HepG2 (cell line): ENCODE measurements around the gene CD109.

Experiments used
- EP300 ChIP-seq, 3 experiments: sonication (generic) in 1 of 3; formaldehyde crosslinking in 1 of 3; IDR thresholded peaks; 2 replicates each; pipeline versions ENCODE4 v1.5.1 to v1.6.1; 2011 to 2020; ENCODE audit warnings: low read depth in 2 of 3, low read length in 2 of 3, borderline replicate concordance in 1 of 3, improper control_type of control experiment in 1 of 3, mild to moderate bottlenecking in 1 of 3, missing genetic modification reagents in 1 of 3, moderate library complexity in 1 of 3
- EZH2 ChIP-seq: conservative IDR thresholded peaks from 2 replicates; pipeline ENCODE4 v1.6.1; 2012; ENCODE audit warnings: mild to moderate bottlenecking, low read depth, low read length, moderate library complexity
- GABPA ChIP-seq, 2 experiments: IDR thresholded peaks; 2 replicates each; pipeline ENCODE4 v1.6.1; 2011 to 2016; ENCODE audit warnings: low read depth in 2 of 2, low read length in 1 of 2, missing biosample characterization in 1 of 2, missing genetic modification characterization in 1 of 2
- NFIC ChIP-seq: IDR thresholded peaks from 2 replicates; pipeline ENCODE4 v1.6.1; 2012; ENCODE audit warnings: mild to moderate bottlenecking, low read length, inconsistent platforms
- POLR2AphosphoS2 ChIP-seq: IDR thresholded peaks from 2 replicates; pipeline ENCODE4 v1.6.1; 2011; ENCODE audit warnings: low read depth, low read length, improper control_type of control experiment
- SIX4 ChIP-seq: sonication (generic); formaldehyde crosslinking; IDR thresholded peaks from 2 replicates; pipeline ENCODE4 v1.4.0; 2020; ENCODE audit warnings: missing genetic modification reagents
- ZNF768 ChIP-seq: sonication (generic); formaldehyde crosslinking; IDR thresholded peaks from 2 replicates; pipeline ENCODE4 v1.4.0; 2020; ENCODE audit warnings: missing genetic modification reagents
- TF ChIP-seq, protein P1 (sequence below): IDR thresholded peaks from 2 replicates; pipeline ENCODE4 v1.6.1; 2012; ENCODE audit warnings: inconsistent platforms
- TF ChIP-seq, protein P2 (sequence below): sonication (generic); formaldehyde crosslinking; IDR thresholded peaks from one replicate; pipeline ENCODE4 v1.5.1; 2020; ENCODE audit warnings: mild to moderate bottlenecking, missing genetic modification reagents; ENCODE audit errors: not compliant biosample characterization

DNA sequence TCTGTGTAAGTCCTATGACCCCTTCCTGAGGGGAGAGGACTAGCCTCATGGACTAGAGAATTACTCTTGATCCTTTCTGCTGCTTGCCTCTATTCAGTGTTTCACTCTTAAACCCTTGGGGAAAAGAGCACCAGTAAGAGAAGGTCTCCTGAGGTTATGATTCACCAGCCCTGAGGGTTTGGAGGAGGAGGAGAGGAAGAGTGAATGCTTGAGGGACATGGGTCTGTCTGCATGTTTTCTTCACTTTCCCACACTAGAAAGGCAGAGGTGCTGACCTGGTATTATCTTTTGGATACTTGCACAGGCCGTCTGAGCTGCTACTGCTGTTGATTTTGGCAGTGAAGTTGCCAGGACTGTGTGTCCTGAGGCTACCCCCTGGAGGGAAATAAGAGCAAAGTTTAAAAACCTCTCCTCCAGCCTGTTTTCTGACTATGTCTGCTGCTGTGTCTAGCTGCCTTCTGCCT is 78.3 kb downstream of the CD109 start:
- TF ChIP-seq GABPA (IDR thresholded peaks at IDR 0.05; ENCODE audit: low read depth, low read length): no peak
- no peak for TF ChIP-seq GABPA (CRISPR knock-in tag; IDR thresholded peaks at IDR 0.05; ENCODE audit: low read depth)
- TF ChIP-seq NFIC: no peak
- TF ChIP-seq, protein P1, sequence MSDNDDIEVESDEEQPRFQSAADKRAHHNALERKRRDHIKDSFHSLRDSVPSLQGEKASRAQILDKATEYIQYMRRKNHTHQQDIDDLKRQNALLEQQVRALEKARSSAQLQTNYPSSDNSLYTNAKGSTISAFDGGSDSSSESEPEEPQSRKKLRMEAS: no peak
- TF ChIP-seq SIX4: no peak
- TF ChIP-seq EZH2: no peak
- TF ChIP-seq, protein P2, sequence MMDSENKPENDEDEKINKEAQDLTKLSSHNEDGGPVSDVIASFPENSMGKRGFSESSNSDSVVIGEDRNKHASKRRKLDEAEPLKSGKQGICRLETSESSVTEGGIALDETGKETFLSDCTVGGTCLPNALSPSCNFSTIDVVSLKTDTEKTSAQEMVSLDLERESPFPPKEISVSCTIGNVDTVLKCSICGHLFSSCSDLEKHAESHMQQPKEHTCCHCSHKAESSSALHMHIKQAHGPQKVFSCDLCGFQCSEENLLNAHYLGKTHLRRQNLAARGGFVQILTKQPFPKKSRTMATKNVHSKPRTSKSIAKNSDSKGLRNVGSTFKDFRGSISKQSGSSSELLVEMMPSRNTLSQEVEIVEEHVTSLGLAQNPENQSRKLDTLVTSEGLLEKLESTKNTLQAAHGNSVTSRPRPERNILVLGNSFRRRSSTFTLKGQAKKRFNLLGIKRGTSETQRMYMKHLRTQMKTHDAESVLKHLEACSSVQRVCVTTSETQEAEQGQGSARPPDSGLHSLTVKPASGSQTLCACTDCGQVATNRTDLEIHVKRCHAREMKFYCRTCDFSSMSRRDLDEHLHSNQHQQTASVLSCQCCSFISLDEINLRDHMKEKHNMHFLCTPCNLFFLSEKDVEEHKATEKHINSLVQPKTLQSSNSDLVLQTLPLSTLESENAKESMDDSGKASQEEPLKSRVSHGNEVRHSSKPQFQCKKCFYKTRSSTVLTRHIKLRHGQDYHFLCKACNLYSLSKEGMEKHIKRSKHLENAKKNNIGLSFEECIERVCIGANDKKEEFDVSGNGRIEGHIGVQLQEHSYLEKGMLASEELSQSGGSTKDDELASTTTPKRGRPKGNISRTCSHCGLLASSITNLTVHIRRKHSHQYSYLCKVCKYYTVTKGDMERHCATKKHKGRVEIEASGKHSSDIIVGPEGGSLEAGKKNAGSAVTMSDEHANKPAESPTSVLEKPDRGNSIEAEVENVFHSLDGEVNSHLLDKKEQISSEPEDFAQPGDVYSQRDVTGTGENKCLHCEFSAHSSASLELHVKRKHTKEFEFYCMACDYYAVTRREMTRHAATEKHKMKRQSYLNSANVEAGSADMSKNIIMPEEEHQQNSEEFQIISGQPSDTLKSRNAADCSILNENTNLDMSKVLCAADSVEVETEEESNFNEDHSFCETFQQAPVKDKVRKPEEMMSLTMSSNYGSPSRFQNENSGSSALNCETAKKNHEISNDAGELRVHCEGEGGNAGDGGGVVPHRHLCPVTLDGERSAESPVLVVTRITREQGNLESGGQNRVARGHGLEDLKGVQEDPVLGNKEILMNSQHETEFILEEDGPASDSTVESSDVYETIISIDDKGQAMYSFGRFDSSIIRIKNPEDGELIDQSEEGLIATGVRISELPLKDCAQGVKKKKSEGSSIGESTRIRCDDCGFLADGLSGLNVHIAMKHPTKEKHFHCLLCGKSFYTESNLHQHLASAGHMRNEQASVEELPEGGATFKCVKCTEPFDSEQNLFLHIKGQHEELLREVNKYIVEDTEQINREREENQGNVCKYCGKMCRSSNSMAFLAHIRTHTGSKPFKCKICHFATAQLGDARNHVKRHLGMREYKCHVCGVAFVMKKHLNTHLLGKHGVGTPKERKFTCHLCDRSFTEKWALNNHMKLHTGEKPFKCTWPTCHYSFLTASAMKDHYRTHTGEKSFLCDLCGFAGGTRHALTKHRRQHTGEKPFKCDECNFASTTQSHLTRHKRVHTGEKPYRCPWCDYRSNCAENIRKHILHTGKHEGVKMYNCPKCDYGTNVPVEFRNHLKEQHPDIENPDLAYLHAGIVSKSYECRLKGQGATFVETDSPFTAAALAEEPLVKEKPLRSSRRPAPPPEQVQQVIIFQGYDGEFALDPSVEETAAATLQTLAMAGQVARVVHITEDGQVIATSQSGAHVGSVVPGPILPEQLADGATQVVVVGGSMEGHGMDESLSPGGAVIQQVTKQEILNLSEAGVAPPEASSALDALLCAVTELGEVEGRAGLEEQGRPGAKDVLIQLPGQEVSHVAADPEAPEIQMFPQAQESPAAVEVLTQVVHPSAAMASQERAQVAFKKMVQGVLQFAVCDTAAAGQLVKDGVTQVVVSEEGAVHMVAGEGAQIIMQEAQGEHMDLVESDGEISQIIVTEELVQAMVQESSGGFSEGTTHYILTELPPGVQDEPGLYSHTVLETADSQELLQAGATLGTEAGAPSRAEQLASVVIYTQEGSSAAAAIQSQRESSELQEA (CRISPR knock-in tag): no peak
- no peak for TF ChIP-seq POLR2AphosphoS2
- TF ChIP-seq ZNF768 (CRISPR knock-in tag): no peak
- TF ChIP-seq EP300 (IDR thresholded peaks at IDR 0.05; ENCODE audit: low read depth in 2 of 2, low read length in 2 of 2): no peak
- no peak for TF ChIP-seq EP300 (CRISPR knock-in tag; IDR thresholded peaks at IDR 0.05; ENCODE audit: borderline replicate concordance)
